Ovary (tissue), 9 donors: ENCODE measurements around the gene CEP72. TPM values are rescaled to one million over a fixed set of nuclear protein-coding genes. Genes with fewer than 3 reads are reported as not detected.

Experiments
- DNase-seq, 5 donors: peaks; one replicate each; pipeline ENCODE4 v3.0.0-alpha.2; 2019 to 2020
- H3K27ac ChIP-seq, 2 donors: fragments of 200-600 bp; one replicate each; pipeline versions ENCODE4 v1.5.1 to v1.8.0; 2019 to 2022
- H3K27me3 ChIP-seq: fragments of 200-600 bp; one replicate; pipeline ENCODE4 v1.8.0; 2022
- H3K36me3 ChIP-seq: fragments of 200-600 bp; sonication (generic); one replicate; pipeline ENCODE4 v1.5.1; 2019
- H3K4me1 ChIP-seq: one replicate; pipeline ENCODE4 v1.8.1; 2013; ENCODE audit warnings: mild to moderate bottlenecking, moderate library complexity; ENCODE audit not compliant: insufficient read depth
- H3K4me3 ChIP-seq: fragments of 200-600 bp; sonication (generic); one replicate; pipeline ENCODE4 v1.5.1; 2017
- H3K9me3 ChIP-seq, 2 donors: fragments of 200-600 bp in 1 of 2; sonication (generic) in 1 of 2; one replicate each; pipeline versions ENCODE4 v1.5.1 to v1.8.1; 2013 to 2019; ENCODE audit warnings: mild to moderate bottlenecking in 1 of 2, moderate library complexity in 1 of 2
- CTCF ChIP-seq, 3 donors: fragments of 450-650 bp in 2 of 3; fragments of 200-600 bp in 1 of 3; IDR thresholded peaks; one replicate each; pipeline versions ENCODE4 v1.5.1 to v1.8.0; 2016 to 2022; ENCODE audit warnings: antibody characterized with exemption in 3 of 3, mild to moderate bottlenecking in 1 of 3
- EP300 ChIP-seq: sonication (generic); formaldehyde crosslinking; IDR thresholded peaks from one replicate; pipeline ENCODE4 v1.6.1; 2017; ENCODE audit warnings: antibody characterized with exemption
- POLR2A ChIP-seq: fragments of 450-650 bp; IDR thresholded peaks from one replicate; pipeline ENCODE4 v1.6.1; 2017; ENCODE audit warnings: antibody characterized with exemption, mild to moderate bottlenecking, moderate library complexity
- WGBS, 3 donors: extraction: QIAGEN DNeasy Blood & Tissue Kit in 1 of 3; methylation state at CpG; one replicate each; pipeline versions ENCODE4 v1.1.5 to v1.1.7; 2013 to 2017; 5-methylcytosine and 5-hydroxymethylcytosine counted together
- intact Hi-C, 4 donors: fragments of 100-400 bp; cut with DNase I; formaldehyde crosslinking; loops; one replicate each; pipeline versions ENCODE4 v1.11.0 to v1.15.1; 2022 to 2023
- polyA plus RNA-seq, 2 donors: library from polyadenylated mRNA; stranded (reverse); fragments of 200-250 nt in 1 of 2; fragments of 350-450 nt in 1 of 2; fragmentation: Illumina TruSeq in 1 of 2; extraction: RNeasy Lipid Tissue Mini Kit (QIAGEN cat#74804) in 1 of 2; gene quantifications; one replicate each; pipeline ENCODE4 v1.2.3, GENCODE V29; 2013 to 2014
- total RNA-seq, 7 donors: library from RNA; depleted of rRNA in 2 of 7; stranded (reverse); fragments of >200 nt in 2 of 7; fragmentation: NEBNext Ultra II Directional in 3 of 7; extraction: Animal tissue kit (Norgen Biotek cat#: 25700) in 3 of 7; gene quantifications; one replicate each; pipeline versions ENCODE4 v1.1.0 to v1.2.4, GENCODE V29; 2016 to 2023
- donor health status: DM: no; HTN: no; CAD: no; lungs with moderate emphysema.
- donor health status: DM: no; HTN: no; CAD: no.
- donor health status: Bipolar disorder and iron deficiency.
- donor health status: DM: yes; HTN: yes; CAD: no.
- donor health status: DM: no; HTN: no; CAD: no.
- donor health status: DM: yes; HTN: yes; CAD: no.

The CEP72 gene
- total and polyA plus RNA-seq, 9 donors = 1.6 to 11.2 (median 7.7) TPM

GRCh38 chr5:664343-664993 lies 52.3 kb downstream of the CEP72 start:
- TF ChIP-seq POLR2A = no peak
- no peak for TF ChIP-seq EP300
- TF ChIP-seq CTCF (IDR thresholded peaks at IDR 0.05) = no peak
- Histone ChIP-seq H3K4me1 (no peaks in the 10 kb centered on the region), H3K4me3 (no peak overlapping the region), H3K27ac (no peak overlapping the region), H3K36me3 (no peaks in the 10 kb centered on the region), H3K27me3 (no peaks in the 10 kb centered on the region), H3K9me3 (no peaks in the 10 kb centered on the region)
- no peak for DNase-seq
- 84 to 85% (median 84%) methylated on average over 23 to 24 of the region's 24 CpGs for WGBS, 3 donors
- intact Hi-C loops = no loop called here

DNA sequence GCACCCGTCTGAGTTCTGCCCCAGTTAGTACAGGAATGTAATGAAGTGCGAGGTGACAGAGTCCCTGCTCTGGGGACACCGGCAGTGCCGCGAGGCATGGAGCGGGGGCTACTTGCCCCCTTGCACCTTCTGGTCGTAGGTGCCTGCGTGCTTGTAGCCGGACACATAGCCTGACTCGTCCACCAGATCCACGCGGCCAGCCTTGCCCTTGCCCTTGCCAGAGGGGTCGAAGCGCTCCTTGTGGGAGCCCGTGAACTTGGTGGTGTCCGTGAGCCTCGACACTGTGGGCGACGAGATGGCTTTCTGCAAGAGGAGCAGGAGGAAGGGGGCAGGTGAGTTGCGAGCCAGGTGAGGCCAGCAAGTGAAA lies 52.8 kb downstream of the CEP72 start:
- Histone ChIP-seq H3K27me3 (no peaks in the 10 kb centered on the region), H3K4me1 (no peaks in the 10 kb centered on the region), H3K36me3 (no peaks in the 10 kb centered on the region), H3K27ac (no peak overlapping the region), H3K4me3 (no peak overlapping the region), H3K9me3 (no peaks in the 10 kb centered on the region)
- WGBS, 3 donors = 93 to 94% (median 94%) methylated on average over 20 of the region's 20 CpGs
- no peak for TF ChIP-seq CTCF (IDR thresholded peaks at IDR 0.05)
- no peak for DNase-seq
- intact Hi-C loops = no loop called here

GRCh38 chr5:665541-665955 lies 53.4 kb downstream of the CEP72 start:
- no peaks in the 10 kb centered on the region for H3K36me3 ChIP-seq
- H3K4me1 ChIP-seq = no peaks in the 10 kb centered on the region
- intact Hi-C loops = no loop called here
- H3K9me3 ChIP-seq = no peaks in the 10 kb centered on the region
- 79 to 86% (median 84%) methylated on average over 6 to 8 of the region's 8 CpGs for WGBS, 3 donors
- DNase-seq = no peak
- no peak overlapping the region for H3K27ac ChIP-seq
- TF ChIP-seq POLR2A (no peak), EP300 (no peak), CTCF (IDR thresholded peaks at IDR 0.05) (no peak)
- H3K4me3 ChIP-seq = no peak overlapping the region
- H3K27me3 ChIP-seq = no peaks in the 10 kb centered on the region

DNA sequence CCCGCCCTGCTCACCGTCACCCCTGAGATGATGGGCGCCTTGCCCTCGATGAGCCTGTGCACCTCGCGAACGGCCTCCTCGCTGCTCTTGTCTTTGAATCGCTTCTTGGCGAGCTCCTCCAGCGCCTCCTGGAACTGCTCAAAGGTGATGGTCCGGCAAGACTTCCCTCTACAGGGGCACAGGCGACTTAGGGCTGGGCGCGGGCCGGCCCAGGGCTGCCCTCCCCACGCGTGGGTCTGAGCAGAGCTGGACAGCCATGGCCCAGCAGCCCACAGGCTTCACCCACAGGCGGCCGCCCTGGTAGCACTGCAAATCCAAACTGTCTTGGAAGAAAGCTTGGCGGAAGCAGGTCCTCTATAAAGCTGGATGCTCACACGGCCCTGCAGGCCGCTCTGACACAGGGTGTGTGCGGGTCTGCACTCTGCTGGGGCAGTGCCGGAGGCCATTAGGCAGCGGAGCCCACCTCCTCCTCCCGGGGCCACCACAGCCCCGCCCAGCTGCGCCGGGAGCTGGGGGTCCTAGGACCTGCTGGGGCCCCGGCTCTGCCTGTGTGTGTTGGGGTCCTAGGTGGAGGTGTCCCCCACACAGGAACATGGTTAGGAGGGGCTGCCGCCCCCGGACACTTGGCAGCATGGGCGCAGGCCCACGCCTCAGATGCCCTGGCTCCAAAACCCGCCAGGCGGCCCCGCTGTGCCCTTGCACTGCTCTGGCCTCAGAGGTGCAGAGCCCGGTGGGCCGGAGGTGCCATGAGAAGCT lies 54.0 kb downstream of the CEP72 start:
- no peak for DNase-seq
- no peaks in the 10 kb centered on the region for H3K4me1 ChIP-seq
- H3K4me3 ChIP-seq = no peak overlapping the region
- intact Hi-C loops = no loop called here
- WGBS, 3 donors = 89 to 93% (median 91%) methylated on average over 34 to 40 of the region's 40 CpGs
- H3K9me3 ChIP-seq = no peaks in the 10 kb centered on the region
- TF ChIP-seq EP300 = no peak
- TF ChIP-seq POLR2A = no peak
- TF ChIP-seq CTCF (IDR thresholded peaks at IDR 0.05) = no peak
- no peak overlapping the region for H3K27ac ChIP-seq
- no peaks in the 10 kb centered on the region for H3K27me3 ChIP-seq
- no peaks in the 10 kb centered on the region for H3K36me3 ChIP-seq
